Measurements from ENCODE around the gene CREB5. TPM values are rescaled to one million over a fixed set of nuclear protein-coding genes. Genes with fewer than 3 reads are reported as not detected.

Gene CREB5
- 1 to 10 TPM in 1 of 2 donors, under 1 TPM in 1; 0.53 to 2.6 TPM for total RNA-seq
- 6.1 TPM for polyA plus RNA-seq (2013, experiment 1 of 2)
- 4.3 TPM for polyA plus RNA-seq (2013, experiment 2 of 2)
- long read RNA-seq, experiment 1: 0 reads
- long read RNA-seq, experiment 2, partial matches to known transcripts: 0 of 1 reads
- long read RNA-seq, experiment 2, other reads (novel, unspliced or antisense): 1 of 1 reads
- long read RNA-seq, experiment 3, partial matches to known transcripts: 1 of 10 reads
- long read RNA-seq, experiment 3, other reads (novel, unspliced or antisense): 6 of 10 reads
- long read RNA-seq, experiment 4: 0 reads

GRCh38 chr7:28411876-28412662 is at the start of gene CREB5:
Gene CREB5 (plus strand): TSS chr7:28412518. CDS start chr7:28412915, 397 bp downstream.
- Histone ChIP-seq H3K36me3 (ENCODE audit: control insufficient read depth, insufficient read depth, low read length) (no peaks in the 10 kb centered on the region), H3K27me3 (ENCODE audit: control insufficient read depth, insufficient read depth, low read length, poor library complexity, severe bottlenecking) (peaks cover 99% of the 10 kb centered on the region), H3K4me1 (ENCODE audit: control insufficient read depth, insufficient read depth, low read length) (peaks cover 3% of the 10 kb centered on the region), H3K9me3 (ENCODE audit: control insufficient read depth, low read length) (no peaks in the 10 kb centered on the region), H3K4me3 (ENCODE audit: low read length) (no peak within 1 kb of the TSS), H3K9ac (ENCODE audit: extremely low read depth, low read length, poor library complexity, severe bottlenecking) (no peak within 1 kb of the TSS), H3K27ac (ENCODE audit: low read depth, low read length) (no peak within 1 kb of the TSS)
- Mint-ChIP-seq H3K4me3 (no peak within 1 kb of the TSS), H3K4me1 (peaks cover 27% of the 10 kb centered on the region), H3K36me3 (ENCODE audit: low read depth) (no peaks in the 10 kb centered on the region), H3K27me3 (ENCODE audit: insufficient read depth) (peaks cover 85% of the 10 kb centered on the region), H3K9me3 (no peaks in the 10 kb centered on the region), H3K27ac (no peak within 1 kb of the TSS)
- TF ChIP-seq CTCF (conservative IDR thresholded peaks at IDR 0.05): peak; percentile 64
- WGBS, 2 experiments (ENCODE audit: insufficient coverage in 1 of 2, insufficient read length in 1 of 2): 60% methylated on average over 3 to 8 of the region's 8 CpGs
- peak; percentile 55 for DNase-seq

GRCh38 chr7:28362812-28363211 is 49.5 kb upstream of the CREB5 start:
- peaks cover 7% of the 10 kb centered on the region for H3K9me3 ChIP-seq (ENCODE audit: control insufficient read depth, low read length)
- DNase-seq: no peak
- no peaks in the 10 kb centered on the region for H3K36me3 ChIP-seq (ENCODE audit: control insufficient read depth, insufficient read depth, low read length)
- H3K27me3 ChIP-seq (ENCODE audit: control insufficient read depth, insufficient read depth, low read length, poor library complexity, severe bottlenecking): peaks cover 11% of the 10 kb centered on the region
- no peak overlapping the region for H3K9ac ChIP-seq (ENCODE audit: extremely low read depth, low read length, poor library complexity, severe bottlenecking)
- no peak overlapping the region for H3K4me3 ChIP-seq (ENCODE audit: low read length)
- no peak overlapping the region for H3K27ac ChIP-seq (ENCODE audit: low read depth, low read length)
- no peak overlapping the region for H3K4me3 Mint-ChIP-seq
- H3K27ac Mint-ChIP-seq: no peak overlapping the region
- TF ChIP-seq CTCF (conservative IDR thresholded peaks at IDR 0.05): peak; percentile 46
- H3K27me3 Mint-ChIP-seq (ENCODE audit: insufficient read depth): peaks cover 1% of the 10 kb centered on the region
- H3K4me1 ChIP-seq (ENCODE audit: control insufficient read depth, insufficient read depth, low read length): no peaks in the 10 kb centered on the region
- H3K36me3 Mint-ChIP-seq (ENCODE audit: low read depth): no peaks in the 10 kb centered on the region
- H3K9me3 Mint-ChIP-seq: peaks cover 7% of the 10 kb centered on the region
- peaks cover 22% of the 10 kb centered on the region for H3K4me1 Mint-ChIP-seq

GRCh38 chr7:28364082-28364481 is 48.2 kb upstream of the CREB5 start:
- peaks cover 17% of the 10 kb centered on the region for H3K4me1 Mint-ChIP-seq
- no peak overlapping the region for H3K27ac Mint-ChIP-seq
- H3K36me3 Mint-ChIP-seq (ENCODE audit: low read depth): no peaks in the 10 kb centered on the region
- TF ChIP-seq CTCF (conservative IDR thresholded peaks at IDR 0.05): peak; percentile 76
- DNase-seq: no peak
- H3K9ac ChIP-seq (ENCODE audit: extremely low read depth, low read length, poor library complexity, severe bottlenecking): no peak overlapping the region
- peaks cover 3% of the 10 kb centered on the region for H3K27me3 Mint-ChIP-seq (ENCODE audit: insufficient read depth)
- H3K4me3 Mint-ChIP-seq: no peak overlapping the region
- H3K9me3 ChIP-seq (ENCODE audit: control insufficient read depth, low read length): peaks cover 7% of the 10 kb centered on the region
- no peaks in the 10 kb centered on the region for H3K36me3 ChIP-seq (ENCODE audit: control insufficient read depth, insufficient read depth, low read length)
- H3K27ac ChIP-seq (ENCODE audit: low read depth, low read length): no peak overlapping the region
- peaks cover 7% of the 10 kb centered on the region for H3K9me3 Mint-ChIP-seq
- H3K27me3 ChIP-seq (ENCODE audit: control insufficient read depth, insufficient read depth, low read length, poor library complexity, severe bottlenecking): peaks cover 8% of the 10 kb centered on the region
- no peak overlapping the region for H3K4me3 ChIP-seq (ENCODE audit: low read length)
- 76 to 81% methylated on average over 3 of the region's 3 CpGs for WGBS, 2 experiments (ENCODE audit: insufficient coverage in 1 of 2, insufficient read length in 1 of 2)
- peaks cover under 1% of the 10 kb centered on the region for H3K4me1 ChIP-seq (ENCODE audit: control insufficient read depth, insufficient read depth, low read length)
